Ovary (tissue), 10 donors: ENCODE measurements around the gene MATN3. TPM values are rescaled to one million over a fixed set of nuclear protein-coding genes. Genes with fewer than 3 reads are reported as not detected.
A peak's percentile ranks its signal among the peaks of the same experiment; 100 is the strongest.

Experiments
- DNase-seq, 5 donors: peaks; one replicate each; pipeline ENCODE4 v3.0.0-alpha.2; 2019 to 2020
- H3K27ac ChIP-seq, 2 donors: fragments of 200-600 bp; one replicate each; pipeline versions ENCODE4 v1.5.1 to v1.8.0; 2019 to 2022
- H3K27me3 ChIP-seq: fragments of 200-600 bp; one replicate; pipeline ENCODE4 v1.8.0; 2022
- H3K36me3 ChIP-seq: fragments of 200-600 bp; sonication (generic); one replicate; pipeline ENCODE4 v1.5.1; 2019
- H3K4me1 ChIP-seq: one replicate; pipeline ENCODE4 v1.8.1; 2013; ENCODE audit warnings: mild to moderate bottlenecking, moderate library complexity; ENCODE audit not compliant: insufficient read depth
- H3K4me3 ChIP-seq: fragments of 200-600 bp; sonication (generic); one replicate; pipeline ENCODE4 v1.5.1; 2017
- H3K9me3 ChIP-seq, 2 donors: fragments of 200-600 bp in 1 of 2; sonication (generic) in 1 of 2; one replicate each; pipeline versions ENCODE4 v1.5.1 to v1.8.1; 2013 to 2019; ENCODE audit warnings: mild to moderate bottlenecking in 1 of 2, moderate library complexity in 1 of 2
- CTCF ChIP-seq, 3 donors: fragments of 450-650 bp in 2 of 3; fragments of 200-600 bp in 1 of 3; IDR thresholded peaks; one replicate each; pipeline versions ENCODE4 v1.5.1 to v1.8.0; 2016 to 2022; ENCODE audit warnings: antibody characterized with exemption in 3 of 3, mild to moderate bottlenecking in 1 of 3
- EP300 ChIP-seq: sonication (generic); formaldehyde crosslinking; IDR thresholded peaks from one replicate; pipeline ENCODE4 v1.6.1; 2017; ENCODE audit warnings: antibody characterized with exemption
- POLR2A ChIP-seq: fragments of 450-650 bp; IDR thresholded peaks from one replicate; pipeline ENCODE4 v1.6.1; 2017; ENCODE audit warnings: antibody characterized with exemption, mild to moderate bottlenecking, moderate library complexity
- WGBS, 3 donors: extraction: QIAGEN DNeasy Blood & Tissue Kit in 1 of 3; methylation state at CpG; one replicate each; pipeline versions ENCODE4 v1.1.5 to v1.1.7; 2013 to 2017; 5-methylcytosine and 5-hydroxymethylcytosine counted together
- intact Hi-C, 4 donors: fragments of 100-400 bp; cut with DNase I; formaldehyde crosslinking; loops; one replicate each; pipeline versions ENCODE4 v1.11.0 to v1.15.1; 2022 to 2023
- long read RNA-seq, 3 donors: library from polyadenylated mRNA in 2 of 3; unstranded in 2 of 3; transcript quantifications; one replicate each; pipeline ENCODE4 v2.0.0 and lab custom pipeline, GENCODE V29; 2021 to 2026
- polyA plus RNA-seq, 2 donors: library from polyadenylated mRNA; stranded (reverse); fragments of 200-250 nt in 1 of 2; fragments of 350-450 nt in 1 of 2; fragmentation: Illumina TruSeq in 1 of 2; extraction: RNeasy Lipid Tissue Mini Kit (QIAGEN cat#74804) in 1 of 2; gene quantifications; one replicate each; pipeline ENCODE4 v1.2.3, GENCODE V29; 2013 to 2014
- total RNA-seq, 7 donors: library from RNA; depleted of rRNA in 2 of 7; stranded (reverse); fragments of >200 nt in 2 of 7; fragmentation: NEBNext Ultra II Directional in 3 of 7; extraction: Animal tissue kit (Norgen Biotek cat#: 25700) in 3 of 7; gene quantifications; one replicate each; pipeline versions ENCODE4 v1.1.0 to v1.2.4, GENCODE V29; 2016 to 2023
- donor health status: DM: no; HTN: no; CAD: no; lungs with moderate emphysema.
- donor health status: DM: no; HTN: no; CAD: no.
- donor health status: Bipolar disorder and iron deficiency.
- donor health status: DM: yes; HTN: yes; CAD: no.
- donor health status: DM: no; HTN: no; CAD: no.
- donor health status: DM: yes; HTN: yes; CAD: no.

Gene MATN3
- total RNA-seq: 1 to 10 TPM in 2 of 7 donors, under 1 TPM in 5; 0.34 to 2.5 (median 0.60) TPM
- 1 to 10 TPM; 1.4 to 2.2 TPM for polyA plus RNA-seq
- long read RNA-seq, donor 1: 0 reads
- long read RNA-seq, donor 2, transcript MATN3-201 (8 exons, 2,524 nt): major isoform, 7 of 8 reads
- long read RNA-seq, donor 2, partial matches to known transcripts: 0 of 8 reads
- long read RNA-seq, donor 2, other reads (novel, unspliced or antisense): 0 of 8 reads
- long read RNA-seq, donor 3, transcript MATN3-201 (8 exons, 2,524 nt): major isoform, 9 of 9 reads
- long read RNA-seq, donor 3, partial matches to known transcripts: 0 of 9 reads
- long read RNA-seq, donor 3, other reads (novel, unspliced or antisense): 0 of 9 reads

GRCh38 chr2:20012282-20013125, at the start of gene MATN3:
Gene MATN3 (minus strand): TSS chr2:20012668. CDS start chr2:20012631, 37 bp downstream.
- no peaks in the 10 kb centered on the region for H3K36me3 ChIP-seq
- intact Hi-C loops: loop anchor here in 2 of 4 donors (5.0 to 10.0 kb wide), 2 partner anchors 80 to 82 kb away; no protein-coding TSS in a partner anchor
- H3K4me3 ChIP-seq: peak within 1 kb of the TSS; percentile 53
- H3K27me3 ChIP-seq: no peaks in the 10 kb centered on the region
- H3K4me1 ChIP-seq: peaks cover 8% of the 10 kb centered on the region
- no peaks in the 10 kb centered on the region for H3K9me3 ChIP-seq
- peak within 1 kb of the TSS in 1 of 2 donors; percentile 37 for H3K27ac ChIP-seq
- DNase-seq: peak; percentile 21 to 66 (median 31)
- TF ChIP-seq CTCF (IDR thresholded peaks at IDR 0.05) (no peak), POLR2A (no peak), EP300 (no peak)
- WGBS, 3 donors: 1 to 2% (median 2%) methylated on average over 39 to 87 of the region's 87 CpGs

GRCh38 chr2:20061940-20062339, 49.5 kb upstream of the MATN3 start:
- peaks cover 4% of the 10 kb centered on the region for H3K4me1 ChIP-seq
- no peaks in the 10 kb centered on the region for H3K27me3 ChIP-seq
- WGBS, 3 donors: 95% methylated on average over 5 of the region's 5 CpGs
- intact Hi-C loops: no loop called here
- no peak overlapping the region for H3K4me3 ChIP-seq
- no peak overlapping the region for H3K27ac ChIP-seq
- no peaks in the 10 kb centered on the region for H3K36me3 ChIP-seq
- no peaks in the 10 kb centered on the region for H3K9me3 ChIP-seq
- DNase-seq: no peak
- TF ChIP-seq CTCF (IDR thresholded peaks at IDR 0.05) (no peak), EP300 (no peak), POLR2A (no peak)

GRCh38 chr2:20061476-20061875, 49.0 kb upstream of the MATN3 start:
- Histone ChIP-seq H3K27ac (no peak overlapping the region), H3K9me3 (no peaks in the 10 kb centered on the region), H3K4me3 (no peak overlapping the region), H3K27me3 (no peaks in the 10 kb centered on the region), H3K36me3 (no peaks in the 10 kb centered on the region), H3K4me1 (peaks cover 3% of the 10 kb centered on the region)
- TF ChIP-seq EP300: no peak
- no peak for TF ChIP-seq POLR2A
- no peak for TF ChIP-seq CTCF (IDR thresholded peaks at IDR 0.05)
- intact Hi-C loops: no loop called here
- DNase-seq: no peak
- WGBS, 3 donors: 63 to 88% (median 63%) methylated on average over 3 of the region's 3 CpGs

GRCh38 chr2:20060106-20060505, 47.6 kb upstream of the MATN3 start:
- Histone ChIP-seq H3K4me3 (no peak overlapping the region), H3K36me3 (no peaks in the 10 kb centered on the region), H3K4me1 (no peaks in the 10 kb centered on the region), H3K9me3 (no peaks in the 10 kb centered on the region), H3K27ac (no peak overlapping the region), H3K27me3 (no peaks in the 10 kb centered on the region)
- 96 to 99% (median 98%) methylated on average over 1 of the region's 1 CpG for WGBS, 3 donors
- intact Hi-C loops: no loop called here
- DNase-seq: no peak
- no peak for TF ChIP-seq CTCF (IDR thresholded peaks at IDR 0.05)
